GM10266 (cell line): ENCODE results near the gene CIZ1.
A peak's percentile ranks its signal among the peaks of the same experiment; 100 is the strongest.

Source experiments
- DNase-seq: peaks from one replicate; pipeline ENCODE4 v3.0.0; 2012; ENCODE audit errors: extremely low spot score
- TF ChIP-seq, protein P1 (sequence below): IDR thresholded peaks from 2 replicates; pipeline ENCODE4 v1.5.1; 2012; ENCODE audit warnings: mild to moderate bottlenecking, low read depth; ENCODE audit not compliant: control insufficient read depth, insufficient read depth; ENCODE audit errors: missing control alignments

The CIZ1 gene

DNA sequence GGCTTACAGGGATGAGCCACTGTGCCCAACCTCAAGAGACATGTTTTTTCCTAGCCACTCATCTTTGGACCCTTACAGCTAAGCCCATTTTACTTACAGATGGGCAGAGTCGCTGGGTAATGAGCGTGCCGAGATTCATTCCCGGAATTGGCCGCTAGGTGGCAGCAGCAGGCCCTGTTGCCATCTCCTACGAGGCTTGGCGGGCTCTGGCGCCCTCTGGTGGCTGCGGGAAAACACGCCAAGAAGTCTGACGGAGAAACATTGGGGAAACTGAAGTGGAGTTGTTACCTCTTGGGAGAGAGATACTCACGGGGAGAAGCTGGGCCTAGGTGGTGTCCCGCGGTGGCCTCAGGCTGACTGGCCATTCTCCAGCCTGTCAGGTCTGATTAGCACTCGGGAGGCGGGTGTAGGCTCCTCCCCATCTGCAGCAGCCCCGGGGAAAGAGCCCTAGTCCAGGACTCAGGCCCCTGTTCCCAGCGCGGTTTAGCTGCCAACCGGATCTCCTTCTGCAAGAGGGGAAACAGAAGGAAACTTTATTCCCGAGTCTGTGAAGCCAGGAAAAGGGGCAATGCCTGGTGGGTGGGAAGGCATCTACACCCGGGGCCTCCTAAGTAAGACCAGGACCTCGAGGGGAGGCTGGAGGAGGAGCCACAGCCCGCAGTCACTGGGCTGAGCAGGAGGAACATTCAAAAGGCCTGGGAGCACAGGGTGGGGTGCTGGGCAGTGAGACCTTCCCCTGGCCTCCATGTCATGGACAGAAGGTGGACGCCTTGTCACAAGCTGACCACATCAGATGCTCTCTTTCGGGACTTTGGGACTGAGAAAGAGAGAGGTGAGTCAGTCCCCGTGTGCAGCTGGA lies 73.5 kb downstream of the CIZ1 start:
- DNase-seq: peak; percentile 92
- TF ChIP-seq, protein P1, sequence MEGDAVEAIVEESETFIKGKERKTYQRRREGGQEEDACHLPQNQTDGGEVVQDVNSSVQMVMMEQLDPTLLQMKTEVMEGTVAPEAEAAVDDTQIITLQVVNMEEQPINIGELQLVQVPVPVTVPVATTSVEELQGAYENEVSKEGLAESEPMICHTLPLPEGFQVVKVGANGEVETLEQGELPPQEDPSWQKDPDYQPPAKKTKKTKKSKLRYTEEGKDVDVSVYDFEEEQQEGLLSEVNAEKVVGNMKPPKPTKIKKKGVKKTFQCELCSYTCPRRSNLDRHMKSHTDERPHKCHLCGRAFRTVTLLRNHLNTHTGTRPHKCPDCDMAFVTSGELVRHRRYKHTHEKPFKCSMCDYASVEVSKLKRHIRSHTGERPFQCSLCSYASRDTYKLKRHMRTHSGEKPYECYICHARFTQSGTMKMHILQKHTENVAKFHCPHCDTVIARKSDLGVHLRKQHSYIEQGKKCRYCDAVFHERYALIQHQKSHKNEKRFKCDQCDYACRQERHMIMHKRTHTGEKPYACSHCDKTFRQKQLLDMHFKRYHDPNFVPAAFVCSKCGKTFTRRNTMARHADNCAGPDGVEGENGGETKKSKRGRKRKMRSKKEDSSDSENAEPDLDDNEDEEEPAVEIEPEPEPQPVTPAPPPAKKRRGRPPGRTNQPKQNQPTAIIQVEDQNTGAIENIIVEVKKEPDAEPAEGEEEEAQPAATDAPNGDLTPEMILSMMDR: peak; percentile 100

DNA sequence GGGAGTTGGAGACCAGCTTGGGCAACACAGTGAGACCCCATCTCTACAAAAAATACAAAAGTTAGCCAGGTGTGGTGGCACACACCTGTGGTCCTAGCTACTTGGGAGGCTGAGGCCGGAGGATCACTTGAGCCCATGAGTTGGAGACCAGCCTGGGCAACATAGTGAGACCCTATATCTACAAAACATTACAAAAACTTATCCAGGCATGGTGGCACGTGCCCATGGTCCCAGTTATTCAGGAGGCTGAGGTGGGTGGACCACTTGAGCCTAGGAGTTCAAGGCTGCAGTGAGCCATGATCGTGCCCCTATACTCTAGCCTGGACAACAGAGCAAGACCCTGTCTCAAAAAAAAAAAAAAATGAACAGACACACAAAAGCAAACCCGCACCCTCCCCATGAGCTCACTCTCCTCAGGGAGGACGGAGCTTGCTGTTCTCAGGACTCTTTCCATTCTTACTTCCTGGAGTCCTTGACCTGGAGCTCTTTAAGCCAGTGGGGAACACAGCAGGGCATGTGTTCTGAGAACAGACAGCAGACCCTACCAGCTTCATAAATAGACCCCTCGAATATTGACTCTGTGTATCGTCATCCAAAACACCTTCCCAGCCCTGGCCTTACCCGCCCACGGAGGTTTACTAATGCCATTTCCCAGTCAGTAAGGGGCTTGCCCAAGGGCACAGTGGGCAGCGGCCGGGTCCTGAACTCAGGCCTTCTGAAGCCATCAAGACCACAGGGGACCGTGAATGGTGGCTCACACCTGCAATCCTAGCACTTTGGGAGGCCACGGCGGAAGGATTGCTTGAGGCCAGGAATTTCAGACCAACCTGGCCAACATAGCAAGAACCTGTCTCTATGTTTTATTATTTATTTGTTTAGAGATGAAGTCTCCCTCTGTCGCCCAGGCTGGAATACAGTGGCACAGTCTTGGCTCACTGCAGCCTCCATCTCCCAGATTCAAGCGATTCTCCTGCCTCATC lies 75.0 kb downstream of the CIZ1 start:
- no peak for DNase-seq
- TF ChIP-seq, protein P1: no peak
